Neural crest cell (in vitro differentiated cells): ENCODE data around the gene SHISAL1. TPM values are rescaled to one million over a fixed set of nuclear protein-coding genes. Genes with fewer than 3 reads are reported as not detected.
"Not testable (repeated sequence)": the region's sequence is repeated elsewhere in the genome, so short reads cannot be mapped to it uniquely, and the experiment has no call there.

Experiments
- DNase-seq: peaks from one replicate; pipeline ENCODE4 v3.0.0; 2021; ENCODE audit warnings: low read depth, mixed read lengths, low spot score
- H3K27ac Mint-ChIP-seq: one replicate; pipeline ENCODE4 v1.8.0; 2021; ENCODE audit warnings: mild to moderate bottlenecking, mixed read lengths; ENCODE audit not compliant: unreplicated experiment
- H3K27me3 Mint-ChIP-seq: 2 replicates; pipeline ENCODE4 v1.8.0; 2021; ENCODE audit warnings: low read depth, mild to moderate bottlenecking, mixed read lengths
- H3K36me3 Mint-ChIP-seq: 2 replicates; pipeline ENCODE4 v1.8.0; 2021; ENCODE audit warnings: low read depth, mild to moderate bottlenecking, mixed read lengths
- H3K4me1 Mint-ChIP-seq: 2 replicates; pipeline ENCODE4 v1.8.0; 2021; ENCODE audit warnings: mixed read lengths
- H3K4me3 Mint-ChIP-seq: one replicate; pipeline ENCODE4 v1.8.0; 2021; ENCODE audit warnings: mild to moderate bottlenecking, mixed read lengths
- H3K9me3 Mint-ChIP-seq: 2 replicates; pipeline ENCODE4 v1.8.0; 2021; ENCODE audit warnings: mixed read lengths
- CTCF ChIP-seq: fragments of 200-600 bp; sonication (generic); conservative IDR thresholded peaks from 2 replicates; pipeline ENCODE4 v1.5.0; 2021; ENCODE audit warnings: antibody characterized with exemption, mild to moderate bottlenecking
- total RNA-seq: library from RNA; stranded (reverse); gene quantifications from 2 replicates; pipeline ENCODE4 v1.2.1, GENCODE V29; 2021

The SHISAL1 gene
- total RNA-seq, 1 donor from 2014 or later = 4.2 TPM

- Mint-ChIP-seq H3K27ac (no peak overlapping the region), H3K36me3 (peaks cover 11% of the 10 kb centered on the region), H3K27me3 (no peaks in the 10 kb centered on the region), H3K4me1 (no peaks in the 10 kb centered on the region), H3K4me3 (no peak overlapping the region), H3K9me3 (peaks cover 10% of the 10 kb centered on the region)
- no peak for TF ChIP-seq CTCF
- no peak for DNase-seq
Measured at GRCh38 chr22:44245438-44245837, 67.3 kb downstream of the SHISAL1 start.

- no peaks in the 10 kb centered on the region for H3K4me1 Mint-ChIP-seq
- H3K27me3 Mint-ChIP-seq = no peaks in the 10 kb centered on the region
- TF ChIP-seq CTCF = no peak
- H3K4me3 Mint-ChIP-seq = no peak overlapping the region
- H3K27ac Mint-ChIP-seq = no peak overlapping the region
- H3K9me3 Mint-ChIP-seq = no peaks in the 10 kb centered on the region
- no peak for DNase-seq
- peaks cover 2% of the 10 kb centered on the region for H3K36me3 Mint-ChIP-seq
Measured at GRCh38 chr22:44244265-44244822, 68.4 kb downstream of the SHISAL1 start.

GRCh38 chr22:44243761-44244160 is 69.0 kb downstream of the SHISAL1 start:
- DNase-seq = no peak
- H3K27me3 Mint-ChIP-seq = peaks cover 3% of the 10 kb centered on the region
- H3K4me3 Mint-ChIP-seq = no peak overlapping the region
- no peak overlapping the region for H3K27ac Mint-ChIP-seq
- H3K4me1 Mint-ChIP-seq = no peaks in the 10 kb centered on the region
- no peaks in the 10 kb centered on the region for H3K9me3 Mint-ChIP-seq
- H3K36me3 Mint-ChIP-seq = peaks cover 2% of the 10 kb centered on the region
- TF ChIP-seq CTCF = no peak

- DNase-seq = no peak
- TF ChIP-seq CTCF = no peak
Measured at GRCh38 chr22:44242946-44243724, 69.6 kb downstream of the SHISAL1 start.

GRCh38 chr22:44241121-44241520 is 71.6 kb downstream of the SHISAL1 start:
- DNase-seq, H3K4me1 Mint-ChIP-seq, H3K27me3 Mint-ChIP-seq, H3K4me3 Mint-ChIP-seq, H3K27ac Mint-ChIP-seq, H3K36me3 Mint-ChIP-seq: not testable (repeated sequence)
- H3K9me3 Mint-ChIP-seq = peaks cover 11% of the 10 kb centered on the region

More at GRCh38 chr22:44242946-44243724, 69.6 kb downstream of the SHISAL1 start:
- Mint-ChIP-seq H3K27me3 (peaks cover 4% of the 10 kb centered on the region), H3K4me1 (no peaks in the 10 kb centered on the region), H3K36me3 (peaks cover under 1% of the 10 kb centered on the region), H3K27ac (no peak overlapping the region), H3K4me3 (no peak overlapping the region), H3K9me3 (no peaks in the 10 kb centered on the region)

- TF ChIP-seq CTCF = no peak
- Mint-ChIP-seq H3K9me3 (peaks cover 11% of the 10 kb centered on the region), H3K27me3 (peaks cover 7% of the 10 kb centered on the region), H3K4me3 (no peak overlapping the region), H3K36me3 (no peaks in the 10 kb centered on the region), H3K27ac (no peak overlapping the region), H3K4me1 (no peaks in the 10 kb centered on the region)
- no peak for DNase-seq
Measured at GRCh38 chr22:44237290-44237689, 75.5 kb downstream of the SHISAL1 start.

GRCh38 chr22:44234372-44234771 is 78.4 kb downstream of the SHISAL1 start:
- H3K36me3 Mint-ChIP-seq = not testable (repeated sequence)
- H3K9me3 Mint-ChIP-seq = peaks cover 13% of the 10 kb centered on the region

More at GRCh38 chr22:44234372-44234771, 78.4 kb downstream of the SHISAL1 start:
- not testable (repeated sequence) for H3K27me3 Mint-ChIP-seq, DNase-seq, H3K4me3 Mint-ChIP-seq, H3K4me1 Mint-ChIP-seq, H3K27ac Mint-ChIP-seq
